Smooth muscle cell (in vitro differentiated cells): ENCODE data around the gene KIF5B. TPM values are rescaled to one million over a fixed set of nuclear protein-coding genes. Genes with fewer than 3 reads are reported as not detected.
"Not testable (repeated sequence)": the region's sequence is repeated elsewhere in the genome, so short reads cannot be mapped to it uniquely, and the experiment has no call there.

Source experiments
- DNase-seq: peaks from one replicate; lab custom pipeline; 2025; ENCODE audit not compliant: unreplicated experiment; lab: John Stamatoyannopoulos, UW
- H2AFZ ChIP-seq: fragments of 200-600 bp; sonication (generic); 2 replicates; pipeline ENCODE4 v1.6.0; 2016; ENCODE audit warnings: antibody characterized with exemption, low read depth, mild to moderate bottlenecking
- H3F3A ChIP-seq: fragments of 200-600 bp; sonication (generic); 2 replicates; pipeline ENCODE4 v1.6.0; 2017; ENCODE audit warnings: antibody characterized with exemption, low read depth
- H3K27ac ChIP-seq: fragments of 200-600 bp; sonication (generic); 2 replicates; pipeline ENCODE4 v1.5.1; 2016; ENCODE audit warnings: low read depth, mild to moderate bottlenecking
- H3K27me3 ChIP-seq: fragments of 200-600 bp; sonication (generic); 2 replicates; pipeline ENCODE4 v1.6.1; 2016; ENCODE audit warnings: low read depth, mild to moderate bottlenecking
- H3K36me3 ChIP-seq: fragments of 200-600 bp; sonication (generic); 2 replicates; pipeline ENCODE4 v1.5.1; 2016; ENCODE audit warnings: low read depth
- H3K4me1 ChIP-seq: fragments of 200-600 bp; sonication (generic); 2 replicates; pipeline ENCODE4 v1.5.1; 2016; ENCODE audit warnings: low read depth
- H3K4me2 ChIP-seq: fragments of 200-600 bp; sonication (generic); 2 replicates; pipeline ENCODE4 v1.6.0; 2016; ENCODE audit warnings: mild to moderate bottlenecking
- H3K4me3 ChIP-seq: fragments of 200-600 bp; sonication (generic); 2 replicates; pipeline ENCODE4 v1.5.1; 2016; ENCODE audit warnings: mild to moderate bottlenecking
- H3K79me2 ChIP-seq: fragments of 200-600 bp; sonication (generic); 2 replicates; pipeline ENCODE4 v1.6.0; 2016; ENCODE audit warnings: low read depth, mild to moderate bottlenecking
- H3K9ac ChIP-seq: fragments of 200-600 bp; sonication (generic); 2 replicates; pipeline ENCODE4 v1.6.0; 2016; ENCODE audit warnings: low read depth
- H3K9me3 ChIP-seq: fragments of 200-600 bp; sonication (generic); replicated peaks from 2 replicates; pipeline ENCODE4 v1.5.1; 2016; ENCODE audit warnings: low read depth
- H4K20me1 ChIP-seq: fragments of 200-600 bp; sonication (generic); 2 replicates; pipeline ENCODE4 v1.6.0; 2016; ENCODE audit warnings: low read depth
- WGBS: methylation state at CpG from one replicate; pipeline ENCODE4 v1.1.7; 2016; ENCODE audit warnings: low lambda C conversion rate; 5-methylcytosine and 5-hydroxymethylcytosine counted together
- polyA plus RNA-seq: library from polyadenylated mRNA; unstranded; fragments of >200 nt; fragmentation: Nextera tagmentation; extraction: Ambion mirVana; gene quantifications from 2 replicates; pipeline ENCODE4 v1.2.1, GENCODE V29; 2016
- total RNA-seq: library from RNA; depleted of rRNA; stranded (reverse); fragments of >200 nt; gene quantifications from 2 replicates; pipeline ENCODE4 v1.2.3, GENCODE V29; 2014
- TF ChIP-seq, protein P1 (sequence below): fragments of 200-600 bp; sonication (generic); IDR thresholded peaks from 2 replicates; pipeline ENCODE4 v1.5.1; 2017; ENCODE audit warnings: borderline replicate concordance, mild to moderate bottlenecking, antibody characterized with exemption; ENCODE audit not compliant: insufficient read depth, poor library complexity, severe bottlenecking

Gene KIF5B
- total and polyA plus RNA-seq, 2 experiments from 2014 or later, result 74.2 to 164 TPM

GRCh38 chr10:32068569-32068968, 12.3 kb upstream of the KIF5B start:
- Histone ChIP-seq H3K79me2 (no peaks in the 10 kb centered on the region), H3K4me3 (no peak overlapping the region), H4K20me1 (no peaks in the 10 kb centered on the region), H3K4me2 (no peak overlapping the region), H2AFZ (no peak overlapping the region), H3K9me3 (no peaks in the 10 kb centered on the region), H3K27me3 (no peaks in the 10 kb centered on the region), H3K4me1 (no peaks in the 10 kb centered on the region), H3K9ac (no peak overlapping the region), H3K36me3 (no peaks in the 10 kb centered on the region), H3F3A (no peaks in the 10 kb centered on the region), H3K27ac (no peak overlapping the region)
- DNase-seq, result no peak
- TF ChIP-seq, protein P1, sequence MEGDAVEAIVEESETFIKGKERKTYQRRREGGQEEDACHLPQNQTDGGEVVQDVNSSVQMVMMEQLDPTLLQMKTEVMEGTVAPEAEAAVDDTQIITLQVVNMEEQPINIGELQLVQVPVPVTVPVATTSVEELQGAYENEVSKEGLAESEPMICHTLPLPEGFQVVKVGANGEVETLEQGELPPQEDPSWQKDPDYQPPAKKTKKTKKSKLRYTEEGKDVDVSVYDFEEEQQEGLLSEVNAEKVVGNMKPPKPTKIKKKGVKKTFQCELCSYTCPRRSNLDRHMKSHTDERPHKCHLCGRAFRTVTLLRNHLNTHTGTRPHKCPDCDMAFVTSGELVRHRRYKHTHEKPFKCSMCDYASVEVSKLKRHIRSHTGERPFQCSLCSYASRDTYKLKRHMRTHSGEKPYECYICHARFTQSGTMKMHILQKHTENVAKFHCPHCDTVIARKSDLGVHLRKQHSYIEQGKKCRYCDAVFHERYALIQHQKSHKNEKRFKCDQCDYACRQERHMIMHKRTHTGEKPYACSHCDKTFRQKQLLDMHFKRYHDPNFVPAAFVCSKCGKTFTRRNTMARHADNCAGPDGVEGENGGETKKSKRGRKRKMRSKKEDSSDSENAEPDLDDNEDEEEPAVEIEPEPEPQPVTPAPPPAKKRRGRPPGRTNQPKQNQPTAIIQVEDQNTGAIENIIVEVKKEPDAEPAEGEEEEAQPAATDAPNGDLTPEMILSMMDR, result no peak
- WGBS, result 72% methylated on average over 12 of the region's 12 CpGs

DNA sequence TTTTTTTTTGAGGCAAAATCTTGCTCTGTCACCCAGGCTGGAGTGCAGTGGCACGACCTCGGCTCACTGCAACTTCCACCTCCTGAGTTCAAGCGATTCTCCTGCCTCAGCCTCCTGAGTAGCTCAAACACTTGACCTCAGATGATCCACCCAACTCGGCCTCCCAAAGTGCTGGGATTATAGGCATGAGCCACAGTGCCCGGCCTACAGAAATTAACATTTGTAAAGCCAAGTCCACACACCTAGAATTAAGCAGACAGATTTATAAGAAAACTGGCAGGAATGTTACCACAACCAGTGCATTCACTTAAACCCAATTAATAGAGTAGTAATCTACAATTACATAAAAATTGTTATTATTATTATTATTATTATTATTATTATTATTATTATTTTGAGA, 11.7 kb upstream of the KIF5B start:
- not testable (repeated sequence) for H3K4me2 ChIP-seq, H3K9me3 ChIP-seq, DNase-seq, H3K4me3 ChIP-seq, H4K20me1 ChIP-seq, H3K9ac ChIP-seq, H3K4me1 ChIP-seq, H3K27me3 ChIP-seq, H3K79me2 ChIP-seq, H3F3A ChIP-seq, H3K36me3 ChIP-seq, H3K27ac ChIP-seq, H2AFZ ChIP-seq
- 88% methylated on average over 5 of the region's 5 CpGs for WGBS

- Histone ChIP-seq H3K79me2 (no peaks in the 10 kb centered on the region), H2AFZ (no peak overlapping the region), H3K4me2 (no peak overlapping the region), H3K27me3 (no peaks in the 10 kb centered on the region), H3K9me3 (no peaks in the 10 kb centered on the region), H4K20me1 (no peaks in the 10 kb centered on the region), H3K36me3 (no peaks in the 10 kb centered on the region), H3K4me3 (no peak overlapping the region), H3K9ac (no peak overlapping the region), H3K4me1 (no peaks in the 10 kb centered on the region), H3K27ac (no peak overlapping the region), H3F3A (no peaks in the 10 kb centered on the region)
- 93% methylated on average over 4 of the region's 4 CpGs for WGBS
- TF ChIP-seq, protein P1, result no peak
- DNase-seq, result no peak
These were observed 9.6 kb upstream of the KIF5B start for GRCh38 chr10:32065856-32066255.

DNA sequence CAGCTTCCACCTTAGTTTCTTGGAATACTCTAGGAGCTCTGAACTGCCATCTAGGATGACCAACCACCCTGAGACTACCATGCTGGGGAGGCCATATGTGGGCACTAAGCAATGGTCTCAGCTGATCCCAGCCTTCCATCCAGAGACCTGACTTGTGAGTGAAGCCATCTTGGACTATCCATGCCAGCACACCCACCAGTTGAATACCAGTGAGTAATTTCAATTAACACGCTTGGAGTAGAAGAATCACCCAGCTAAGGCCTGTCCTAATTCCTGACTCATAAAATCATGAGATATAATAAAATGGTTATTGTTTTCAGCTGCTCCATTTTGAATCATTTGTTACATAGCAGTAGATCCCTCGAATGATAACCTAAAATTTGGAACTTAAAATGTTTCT, 5.2 kb upstream of the KIF5B start:
- WGBS, result 90% methylated on average over 2 of the region's 2 CpGs
- no peaks in the 10 kb centered on the region for H3K4me1 ChIP-seq

More for the DNA sequence above, 5.2 kb upstream of the KIF5B start:
- no peak for DNase-seq
- H3K4me2 ChIP-seq, result no peak overlapping the region
- no peaks in the 10 kb centered on the region for H4K20me1 ChIP-seq
- no peak overlapping the region for H3K9ac ChIP-seq
- H3K79me2 ChIP-seq, result no peaks in the 10 kb centered on the region
- H3K36me3 ChIP-seq, result no peaks in the 10 kb centered on the region
- no peak overlapping the region for H3K27ac ChIP-seq
- H3K9me3 ChIP-seq, result no peaks in the 10 kb centered on the region
- H2AFZ ChIP-seq, result no peak overlapping the region
- TF ChIP-seq, protein P1, result no peak
- H3K4me3 ChIP-seq, result no peak overlapping the region
- no peaks in the 10 kb centered on the region for H3F3A ChIP-seq
- H3K27me3 ChIP-seq, result no peaks in the 10 kb centered on the region
